ENCODE data around the gene MTO1.
"Not testable (repeated sequence)": the region's sequence is repeated elsewhere in the genome, so short reads cannot be mapped to it uniquely, and the experiment has no call there.

Gene MTO1

GRCh38 chr6:73537677-73538076 lies 76.1 kb downstream of the MTO1 start:
- no peak for DNase-seq

GRCh38 chr6:73538116-73538779 lies 76.7 kb downstream of the MTO1 start:
- DNase-seq = no peak

GRCh38 chr6:73542481-73542880 lies 80.9 kb downstream of the MTO1 start:
- DNase-seq = not testable (repeated sequence)

- DNase-seq = no peak
Observed at GRCh38 chr6:73542891-73543290, 81.4 kb downstream of the MTO1 start.

GRCh38 chr6:73547036-73547435 lies 85.5 kb downstream of the MTO1 start:
- DNase-seq = no peak

GRCh38 chr6:73548458-73549446 lies 87.2 kb downstream of the MTO1 start:
- no peak for DNase-seq

- not testable (repeated sequence) for DNase-seq
Observed at GRCh38 chr6:73551115-73551514, 89.6 kb downstream of the MTO1 start.

GRCh38 chr6:73555380-73555949 lies 93.9 kb downstream of the MTO1 start:
- DNase-seq = not testable (repeated sequence)

- DNase-seq = no peak
Observed at GRCh38 chr6:73556836-73557235, 95.3 kb downstream of the MTO1 start.
